ENCODE data around the gene KCND3. TPM values are rescaled to one million over a fixed set of nuclear protein-coding genes. Genes with fewer than 3 reads are reported as not detected.
A peak's percentile ranks its signal among the peaks of the same experiment; 100 is the strongest.

KCND3 gene
- total RNA-seq, 1 experiment from 2014 or later, result 0.17 TPM

GRCh38 chr1:111778541-111779051 is 210.9 kb downstream of the KCND3 start:
- DNase-seq (ENCODE audit: low spot score), result peak; percentile 36

GRCh38 chr1:111778066-111778465 is 211.4 kb downstream of the KCND3 start:
- DNase-seq (ENCODE audit: low spot score), result no peak

- DNase-seq (ENCODE audit: low spot score), result no peak
Measured at GRCh38 chr1:111777301-111777700, 212.2 kb downstream of the KCND3 start.

DNA sequence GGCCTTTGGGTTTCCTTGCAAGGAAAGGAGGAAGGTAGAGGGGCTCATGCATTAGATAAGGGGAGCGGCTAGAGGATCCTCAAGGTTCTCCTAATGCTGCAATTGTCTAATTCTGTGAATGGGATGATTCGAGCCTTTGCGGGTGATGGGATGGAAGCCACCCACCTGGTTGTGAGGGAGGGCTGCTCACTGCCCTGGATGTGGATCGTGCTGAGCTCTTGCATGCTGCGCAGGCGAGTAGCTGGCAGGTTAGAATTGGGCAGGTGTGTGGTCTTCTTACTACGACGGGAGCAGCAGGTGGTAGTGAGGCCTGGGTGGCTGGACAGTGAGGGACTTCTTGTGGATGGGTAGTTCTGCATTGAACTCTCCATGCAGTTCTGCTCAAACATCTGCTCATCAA is 212.6 kb downstream of the KCND3 start:
- no peak for DNase-seq (ENCODE audit: low spot score)

GRCh38 chr1:111776391-111776790 is 213.1 kb downstream of the KCND3 start:
- DNase-seq (ENCODE audit: low spot score), result no peak

- no peak for DNase-seq (ENCODE audit: low spot score)
Measured at GRCh38 chr1:111775966-111776365, 213.5 kb downstream of the KCND3 start.

- no peak for DNase-seq (ENCODE audit: low spot score)
Measured at GRCh38 chr1:111770916-111771315, 218.6 kb downstream of the KCND3 start.

DNA sequence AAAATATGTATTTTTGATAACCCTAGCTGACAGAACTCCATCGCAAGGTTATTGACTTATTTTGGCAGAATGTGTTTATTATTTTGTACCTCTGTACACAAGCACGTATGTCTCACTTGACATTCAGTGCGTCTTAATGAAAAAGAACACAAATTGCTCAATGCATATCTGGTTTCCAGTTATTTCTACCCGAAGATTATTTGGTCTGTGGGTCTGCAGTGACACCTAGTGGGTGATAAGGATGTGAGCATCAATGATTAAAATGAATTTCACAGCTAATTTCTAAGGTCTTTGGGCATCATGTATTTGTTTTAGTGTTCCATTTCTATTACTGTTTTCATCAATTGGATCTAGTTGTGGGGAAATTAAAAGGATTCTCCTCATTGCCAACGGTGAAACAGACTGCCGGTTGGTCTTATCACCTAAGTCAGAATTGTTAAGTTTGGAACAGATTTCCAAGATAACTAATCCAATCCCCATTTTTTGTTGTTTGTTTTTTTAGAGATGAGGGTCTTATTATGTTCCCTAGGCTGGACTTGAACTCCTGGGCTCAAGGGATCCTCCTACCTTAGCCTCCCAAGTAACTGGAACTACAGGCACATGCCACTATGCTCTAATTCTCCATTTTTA is 219.8 kb downstream of the KCND3 start:
- DNase-seq (ENCODE audit: low spot score), result peak; percentile 40

- no peak for DNase-seq (ENCODE audit: low spot score)
Measured at GRCh38 chr1:111768625-111769024, 220.8 kb downstream of the KCND3 start.

DNA sequence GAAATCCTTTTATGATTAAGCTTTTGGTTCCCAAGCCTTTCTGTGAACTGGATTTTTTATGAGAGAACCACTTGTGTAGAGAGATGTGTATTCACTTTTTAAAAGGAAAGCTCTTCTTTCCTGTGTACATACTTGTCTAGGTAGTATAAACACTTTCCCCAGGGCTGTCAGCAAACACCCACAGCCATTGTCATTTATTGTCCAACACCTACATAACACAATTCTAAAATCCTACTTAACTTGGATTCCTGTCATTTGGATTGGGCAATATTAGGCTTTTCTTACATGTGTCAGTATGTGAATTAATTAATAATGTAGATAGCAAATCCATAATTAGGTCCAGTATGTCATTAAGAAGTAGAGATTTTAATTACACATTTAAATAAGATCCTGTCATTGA is 221.4 kb downstream of the KCND3 start:
- no peak for DNase-seq (ENCODE audit: low spot score)

- DNase-seq (ENCODE audit: low spot score), result no peak
Measured at GRCh38 chr1:111762332-111762731, 227.1 kb downstream of the KCND3 start.

DNA sequence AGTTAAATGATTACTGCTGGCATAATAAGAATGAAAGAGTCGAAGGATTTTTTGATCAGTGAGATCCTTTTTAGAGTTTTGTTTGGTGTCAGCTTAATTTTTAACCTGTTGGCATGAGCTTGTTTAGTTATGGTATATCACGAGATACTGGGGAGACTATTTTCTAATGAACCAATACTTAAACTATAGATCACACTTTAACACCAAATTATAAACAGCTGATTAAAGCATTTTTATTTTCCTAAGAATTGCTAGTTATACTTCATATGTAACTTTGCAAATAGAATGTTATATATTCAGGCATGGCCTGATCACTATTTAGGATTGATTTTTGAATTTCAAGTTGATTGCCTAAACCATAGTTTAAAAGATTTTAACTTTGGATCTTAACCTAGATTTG is 227.8 kb downstream of the KCND3 start:
- no peak for DNase-seq (ENCODE audit: low spot score)

- DNase-seq (ENCODE audit: low spot score), result no peak
Measured at GRCh38 chr1:111758373-111758772, 231.1 kb downstream of the KCND3 start.

DNA sequence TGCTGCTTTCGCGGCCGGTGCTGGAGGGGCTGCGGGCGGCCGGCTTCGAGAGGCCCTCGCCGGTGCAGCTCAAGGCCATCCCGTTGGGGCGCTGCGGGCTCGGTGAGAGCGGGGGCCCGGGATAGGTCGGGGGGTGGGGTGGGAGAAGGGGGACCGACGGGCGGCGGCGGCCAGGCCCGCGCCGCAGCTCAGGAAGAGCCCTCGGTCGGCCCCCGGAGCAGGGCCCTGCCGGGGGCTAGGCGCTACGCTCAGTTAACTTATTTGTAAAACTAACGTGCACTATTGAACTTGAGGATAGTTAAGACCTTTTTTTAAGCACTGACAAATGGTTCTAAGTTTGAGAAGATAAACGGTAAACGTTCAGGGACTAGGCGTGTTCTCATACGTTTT is 233.3 kb downstream of the KCND3 start:
- no peak for DNase-seq (ENCODE audit: low spot score)

DNA sequence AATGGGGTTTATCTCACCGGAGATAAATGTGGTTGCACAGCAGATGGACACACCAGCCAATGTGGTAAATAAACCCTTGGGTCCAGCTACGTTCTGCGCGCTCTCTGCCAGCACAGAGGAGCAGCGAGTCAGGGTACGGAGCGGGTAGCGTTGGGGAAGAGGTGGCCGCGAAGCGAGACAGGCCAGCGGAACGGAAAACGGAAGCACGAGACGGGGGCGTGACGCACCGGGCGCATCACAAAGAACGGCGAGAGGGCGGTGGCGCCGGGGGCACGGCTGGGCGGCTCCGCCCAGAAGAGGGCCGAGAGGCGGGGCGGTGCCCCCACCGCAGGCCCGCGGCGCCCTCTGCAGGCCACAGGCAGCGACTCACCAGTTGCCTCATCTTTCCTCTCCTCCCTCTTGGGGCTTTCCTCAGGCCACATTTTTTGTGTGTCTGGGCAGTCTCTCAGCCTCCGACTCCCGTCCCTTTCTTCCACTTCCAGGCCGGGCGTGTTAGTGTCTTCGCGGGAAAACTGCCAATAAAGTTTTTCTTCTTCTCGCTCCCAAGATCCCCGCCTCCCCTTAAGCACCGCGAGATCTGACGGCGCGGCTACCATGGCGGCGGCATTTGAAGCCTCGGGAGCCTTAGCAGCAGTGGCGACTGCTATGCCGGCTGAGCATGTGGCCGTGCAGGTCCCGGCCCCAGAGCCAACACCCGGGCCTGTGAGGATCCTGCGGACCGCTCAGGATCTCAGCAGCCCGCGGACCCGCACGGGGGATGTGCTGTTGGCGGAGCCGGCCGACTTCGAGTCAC is 233.9 kb downstream of the KCND3 start, which contains the start of gene DDX20:
Gene DDX20, plus strand, starts transcription at position 571 of the 793 bp plus-strand sequence. Its CDS starts 24 bp downstream, at position 595.
- peak; percentile 94 for DNase-seq (ENCODE audit: low spot score)

GRCh38 chr1:111754984-111755330 is 234.5 kb downstream of the KCND3 start:
- DNase-seq (ENCODE audit: low spot score), result peak; percentile 51

- no peak for DNase-seq (ENCODE audit: low spot score)
Measured at GRCh38 chr1:111751906-111752575, 237.4 kb downstream of the KCND3 start.

DNA sequence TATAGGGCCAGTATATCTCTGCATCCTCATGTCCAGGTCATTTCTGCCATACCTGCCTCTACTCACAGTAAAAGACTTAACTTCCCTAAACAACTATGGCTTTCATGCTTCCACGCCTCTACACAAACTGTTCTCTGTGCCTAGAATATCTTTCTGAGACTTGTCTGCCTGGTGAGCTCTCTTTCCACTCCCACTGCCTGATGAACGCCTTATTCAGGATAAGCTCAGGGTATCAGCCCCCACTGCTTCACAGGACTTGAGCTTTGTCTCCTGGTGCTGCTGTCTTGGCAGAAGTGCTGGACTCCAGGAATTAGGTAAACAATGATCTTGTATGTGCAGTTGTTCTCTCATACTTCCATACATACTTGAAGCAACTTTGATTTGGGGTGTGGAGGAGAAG is 238.6 kb downstream of the KCND3 start:
- no peak for DNase-seq (ENCODE audit: low spot score)

- no peak for DNase-seq (ENCODE audit: low spot score)
Measured at GRCh38 chr1:111749628-111750027, 239.8 kb downstream of the KCND3 start.

DNA sequence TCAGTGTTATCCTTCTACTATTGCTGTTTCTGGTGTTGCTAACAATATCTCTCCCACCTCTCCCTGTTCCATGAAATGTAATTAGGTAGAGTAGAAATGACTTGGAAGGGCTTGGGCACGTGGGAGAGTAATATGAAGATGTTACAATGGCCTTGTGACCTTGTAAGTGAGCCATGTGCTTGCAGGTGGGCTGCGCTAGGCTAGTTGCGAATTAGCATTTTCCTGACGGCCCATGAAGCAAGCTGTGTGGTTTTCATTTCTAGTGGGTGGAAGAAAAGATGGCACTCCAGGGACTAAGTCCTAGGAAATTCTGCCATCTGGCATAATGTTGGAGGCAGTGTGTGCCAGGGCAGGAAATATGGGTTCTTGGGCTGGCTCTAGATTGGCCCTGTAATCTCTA is 241.5 kb downstream of the KCND3 start:
- no peak for DNase-seq (ENCODE audit: low spot score)

- DNase-seq (ENCODE audit: low spot score), result peak; percentile 76
Measured at GRCh38 chr1:111747282-111747734, 242.2 kb downstream of the KCND3 start.

DNA sequence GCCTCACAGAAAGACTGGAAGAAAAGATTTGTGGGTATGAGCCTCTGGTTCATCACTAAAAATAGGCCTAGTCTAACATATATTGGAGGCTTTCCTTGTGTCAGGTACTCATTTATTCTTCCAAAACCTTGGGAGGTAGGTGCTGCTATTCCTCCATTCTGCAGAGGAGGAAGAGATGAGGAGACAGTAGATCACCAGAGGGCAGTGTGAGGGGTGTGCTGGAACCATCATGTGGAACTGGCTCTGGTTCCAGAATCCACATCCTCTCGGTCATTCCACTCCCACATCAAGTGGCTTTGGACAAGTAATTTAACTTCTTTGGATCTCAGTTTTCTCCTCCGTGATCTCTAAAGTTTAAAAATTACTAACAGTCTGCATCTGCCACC is 242.9 kb downstream of the KCND3 start:
- no peak for DNase-seq (ENCODE audit: low spot score)

Data from A172 (cell line).